Brain pericyte (primary cell): Measurements from ENCODE around the gene ASTN2.

Source experiments
- DNase-seq: peaks from one replicate; pipeline ENCODE4 v3.0.0-alpha.2; 2012; ENCODE audit warnings: low read depth, low spot score

Gene ASTN2

GRCh38 chr9:116632990-116633838 is 781.6 kb downstream of the ASTN2 start:
- DNase-seq: no peak

GRCh38 chr9:116629634-116630033 is 785.2 kb downstream of the ASTN2 start:
- DNase-seq: no peak

- DNase-seq: no peak
Measured at GRCh38 chr9:116628716-116629115, 786.1 kb downstream of the ASTN2 start.

GRCh38 chr9:116627433-116627832 is 787.4 kb downstream of the ASTN2 start:
- no peak for DNase-seq

- no peak for DNase-seq
Measured at GRCh38 chr9:116626762-116627161, 788.1 kb downstream of the ASTN2 start.

- no peak for DNase-seq
Measured at GRCh38 chr9:116623715-116624114, 791.1 kb downstream of the ASTN2 start.

- no peak for DNase-seq
Measured at GRCh38 chr9:116617389-116617788, 797.5 kb downstream of the ASTN2 start.

- no peak for DNase-seq
Measured at GRCh38 chr9:116616304-116616914, 798.4 kb downstream of the ASTN2 start.

GRCh38 chr9:116608064-116608463 is 806.8 kb downstream of the ASTN2 start:
- DNase-seq: no peak

- DNase-seq: no peak
Measured at GRCh38 chr9:116605904-116606341, 808.9 kb downstream of the ASTN2 start.

GRCh38 chr9:116605060-116605459 is 809.8 kb downstream of the ASTN2 start:
- no peak for DNase-seq

GRCh38 chr9:116604251-116604650 is 810.6 kb downstream of the ASTN2 start:
- no peak for DNase-seq

GRCh38 chr9:116599342-116599884 is 815.4 kb downstream of the ASTN2 start:
- no peak for DNase-seq

- DNase-seq: no peak
Measured at GRCh38 chr9:116596646-116597045, 818.2 kb downstream of the ASTN2 start.

GRCh38 chr9:116594547-116594946 is 820.3 kb downstream of the ASTN2 start:
- no peak for DNase-seq

GRCh38 chr9:116592970-116593369 is 821.9 kb downstream of the ASTN2 start:
- DNase-seq: no peak

- no peak for DNase-seq
Measured at GRCh38 chr9:116589392-116590354, 825.2 kb downstream of the ASTN2 start.

- no peak for DNase-seq
Measured at GRCh38 chr9:116587919-116588318, 826.9 kb downstream of the ASTN2 start.

GRCh38 chr9:116585896-116586295 is 829.0 kb downstream of the ASTN2 start:
- DNase-seq: no peak

- no peak for DNase-seq
Measured at GRCh38 chr9:116585204-116585603, 829.7 kb downstream of the ASTN2 start.

- DNase-seq: no peak
Measured at GRCh38 chr9:116580853-116581252, 834.0 kb downstream of the ASTN2 start.

- DNase-seq: no peak
Measured at GRCh38 chr9:116576386-116576785, 838.5 kb downstream of the ASTN2 start.
